GM12865 (cell line): ENCODE measurements around the gene SMTNL1.
A peak's percentile ranks its signal among the peaks of the same experiment; 100 is the strongest.

Source experiments
- DNase-seq: peaks from one replicate; pipeline ENCODE4 v3.0.0; 2010; ENCODE audit warnings: low read depth
- H3K4me3 ChIP-seq: 2 replicates; pipeline ENCODE4 v1.5.1; 2011; ENCODE audit warnings: mild to moderate bottlenecking, low read depth, low read length, control low read depth
- TF ChIP-seq, protein P1 (sequence below): IDR thresholded peaks from 2 replicates; pipeline ENCODE4 v1.5.1; 2011; ENCODE audit warnings: low read length, control low read depth, low read depth, inconsistent platforms; ENCODE audit not compliant: insufficient read depth; ENCODE audit errors: missing control alignments

The SMTNL1 gene

DNA sequence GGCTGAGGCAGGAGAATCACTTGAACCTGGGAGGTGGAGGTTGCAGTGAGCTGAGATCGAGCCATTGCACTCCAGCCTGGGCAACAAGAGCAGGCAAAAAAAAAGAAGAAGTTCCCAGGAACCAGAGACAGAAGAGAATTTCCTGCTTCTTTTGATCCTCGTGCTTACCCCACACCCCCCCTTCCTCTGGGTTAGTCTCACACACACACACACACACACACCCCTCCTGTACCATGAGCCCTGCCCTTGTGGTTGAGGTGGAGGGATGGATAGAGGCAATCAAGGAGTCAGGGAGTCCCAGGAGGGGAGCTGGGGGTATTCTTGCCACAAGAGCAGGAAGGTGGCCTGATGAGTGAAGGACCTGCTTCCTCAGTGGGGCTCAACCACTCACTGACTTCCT, 34.2 kb downstream of the SMTNL1 start:
- no peak overlapping the region for H3K4me3 ChIP-seq
- DNase-seq = no peak
- TF ChIP-seq, protein P1, sequence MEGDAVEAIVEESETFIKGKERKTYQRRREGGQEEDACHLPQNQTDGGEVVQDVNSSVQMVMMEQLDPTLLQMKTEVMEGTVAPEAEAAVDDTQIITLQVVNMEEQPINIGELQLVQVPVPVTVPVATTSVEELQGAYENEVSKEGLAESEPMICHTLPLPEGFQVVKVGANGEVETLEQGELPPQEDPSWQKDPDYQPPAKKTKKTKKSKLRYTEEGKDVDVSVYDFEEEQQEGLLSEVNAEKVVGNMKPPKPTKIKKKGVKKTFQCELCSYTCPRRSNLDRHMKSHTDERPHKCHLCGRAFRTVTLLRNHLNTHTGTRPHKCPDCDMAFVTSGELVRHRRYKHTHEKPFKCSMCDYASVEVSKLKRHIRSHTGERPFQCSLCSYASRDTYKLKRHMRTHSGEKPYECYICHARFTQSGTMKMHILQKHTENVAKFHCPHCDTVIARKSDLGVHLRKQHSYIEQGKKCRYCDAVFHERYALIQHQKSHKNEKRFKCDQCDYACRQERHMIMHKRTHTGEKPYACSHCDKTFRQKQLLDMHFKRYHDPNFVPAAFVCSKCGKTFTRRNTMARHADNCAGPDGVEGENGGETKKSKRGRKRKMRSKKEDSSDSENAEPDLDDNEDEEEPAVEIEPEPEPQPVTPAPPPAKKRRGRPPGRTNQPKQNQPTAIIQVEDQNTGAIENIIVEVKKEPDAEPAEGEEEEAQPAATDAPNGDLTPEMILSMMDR = no peak

DNA sequence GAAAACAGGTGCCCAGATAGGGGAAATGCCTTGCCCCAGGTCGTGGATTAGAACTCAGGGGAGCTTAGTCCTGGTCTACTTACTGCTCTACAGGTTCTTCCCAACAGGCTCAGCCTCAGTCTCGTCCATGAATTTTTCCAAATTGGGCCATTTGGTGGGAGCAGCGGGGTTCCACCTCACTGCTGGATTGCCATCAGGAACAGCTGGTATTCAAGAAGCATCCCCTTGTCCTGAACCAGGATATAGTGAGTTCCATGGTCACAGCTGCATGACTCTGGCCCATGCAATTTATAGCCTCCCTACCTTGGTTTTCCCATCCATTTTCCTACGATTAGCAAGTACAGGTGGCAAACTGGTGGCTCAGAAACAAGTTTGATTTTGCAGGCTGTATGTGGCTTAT, 36.7 kb downstream of the SMTNL1 start:
- DNase-seq = no peak
- TF ChIP-seq, protein P1 = no peak
- H3K4me3 ChIP-seq = no peak overlapping the region

DNA sequence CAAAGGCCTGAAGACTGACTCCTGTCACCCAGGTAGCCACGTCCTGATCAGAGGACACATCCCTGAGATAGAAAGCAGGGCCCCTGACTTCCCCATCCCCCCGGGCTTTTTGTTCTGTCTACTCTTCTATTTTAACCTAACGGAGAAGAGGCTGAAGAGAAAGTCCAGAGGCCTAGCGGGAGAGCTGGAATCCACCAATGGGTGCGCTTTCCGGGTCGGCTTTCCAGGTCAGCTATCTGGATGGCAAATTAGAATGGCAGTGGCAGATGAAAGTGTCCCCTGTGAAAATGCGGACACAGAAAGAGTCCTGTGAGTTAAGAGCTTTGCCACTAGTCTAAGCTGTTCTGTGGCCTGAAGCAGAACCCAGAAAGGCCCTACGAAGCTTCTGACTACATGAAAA, 46.9 kb downstream of the SMTNL1 start:
- no peak overlapping the region for H3K4me3 ChIP-seq
- no peak for DNase-seq
- TF ChIP-seq, protein P1 = no peak

DNA sequence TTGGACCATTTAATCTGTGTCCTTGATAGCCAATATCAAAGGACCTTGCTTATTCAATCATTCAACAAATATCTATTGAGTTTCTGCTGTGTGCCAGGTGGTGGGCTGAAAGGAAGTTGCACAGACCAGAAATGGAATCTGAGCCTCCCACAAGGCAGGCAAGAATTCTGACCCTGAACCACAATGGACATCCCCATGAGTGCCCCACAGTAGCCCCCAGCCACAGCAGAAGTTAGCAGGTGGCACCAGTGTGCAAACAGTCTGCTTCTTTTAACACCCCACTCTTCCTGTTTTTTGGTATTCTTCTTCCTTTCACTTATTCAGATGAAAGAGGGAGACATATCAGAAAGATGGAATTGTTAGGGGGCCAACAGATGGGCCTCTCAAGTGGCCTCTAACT, 47.9 kb downstream of the SMTNL1 start:
- DNase-seq = peak; percentile 44
- TF ChIP-seq, protein P1 = no peak
- no peak overlapping the region for H3K4me3 ChIP-seq

DNA sequence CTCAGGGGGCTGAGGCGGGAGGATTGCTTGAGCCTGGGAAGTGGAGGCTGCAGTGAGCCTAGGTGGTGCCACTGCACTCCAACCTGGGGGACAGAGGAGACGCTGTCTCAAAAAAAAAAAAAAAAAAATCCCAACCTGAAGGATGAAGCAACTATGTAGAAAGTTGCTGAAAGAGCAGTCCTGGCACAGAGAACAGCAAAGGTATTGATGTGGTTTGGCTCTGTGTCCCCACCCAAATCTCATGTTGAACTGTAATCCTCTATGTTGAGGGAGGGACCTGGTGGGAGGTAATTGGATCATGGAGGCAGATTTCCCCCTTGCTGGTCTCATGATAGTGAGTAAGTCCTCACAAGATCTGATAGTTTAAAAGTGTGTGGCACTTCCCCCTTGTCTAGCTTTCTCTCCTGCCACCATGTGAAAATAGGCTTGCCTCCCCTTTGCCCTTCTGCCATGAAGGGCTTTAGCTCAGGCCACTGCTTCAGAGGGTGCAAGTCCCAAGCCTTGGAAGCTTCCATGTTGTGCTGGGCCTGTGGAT, 49.4 kb downstream of the SMTNL1 start:
- DNase-seq = no peak
- no peak overlapping the region for H3K4me3 ChIP-seq
- TF ChIP-seq, protein P1 = no peak

DNA sequence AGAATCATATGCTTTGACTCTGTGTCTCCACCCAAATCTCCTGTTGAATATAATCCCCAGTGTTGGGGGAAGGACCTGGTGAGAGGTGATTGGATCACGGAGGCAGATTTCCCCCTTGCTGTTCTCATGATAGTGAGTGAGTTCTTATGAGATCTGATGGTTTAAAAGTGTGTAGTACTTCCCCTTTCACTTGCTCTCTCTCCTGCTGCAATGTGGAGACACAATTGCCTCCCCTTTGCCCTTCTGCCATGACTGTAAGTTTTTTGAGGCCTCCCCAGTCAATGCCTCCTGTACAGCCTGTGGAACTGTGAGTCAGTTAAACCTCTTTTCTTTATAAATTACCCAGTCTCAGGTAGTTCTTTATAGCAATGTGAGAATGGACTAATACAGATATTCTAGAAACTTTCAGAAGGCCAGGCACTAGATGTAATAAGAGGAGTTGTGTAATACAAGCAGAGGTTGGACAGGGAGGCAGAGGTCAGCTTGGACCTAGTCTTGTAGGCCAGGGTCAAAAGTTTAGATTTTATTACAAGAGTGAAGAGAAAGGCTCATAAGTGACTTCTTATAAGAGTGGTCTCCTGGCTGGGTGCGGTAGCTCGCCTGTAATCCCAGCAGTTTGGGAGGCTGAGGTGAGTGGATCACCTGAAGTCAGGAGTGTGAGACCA, 50.8 kb downstream of the SMTNL1 start:
- TF ChIP-seq, protein P1 = no peak
- H3K4me3 ChIP-seq = no peak overlapping the region
- DNase-seq = no peak
